ENCODE results near the gene ZNF584.

The ZNF584 gene

DNA sequence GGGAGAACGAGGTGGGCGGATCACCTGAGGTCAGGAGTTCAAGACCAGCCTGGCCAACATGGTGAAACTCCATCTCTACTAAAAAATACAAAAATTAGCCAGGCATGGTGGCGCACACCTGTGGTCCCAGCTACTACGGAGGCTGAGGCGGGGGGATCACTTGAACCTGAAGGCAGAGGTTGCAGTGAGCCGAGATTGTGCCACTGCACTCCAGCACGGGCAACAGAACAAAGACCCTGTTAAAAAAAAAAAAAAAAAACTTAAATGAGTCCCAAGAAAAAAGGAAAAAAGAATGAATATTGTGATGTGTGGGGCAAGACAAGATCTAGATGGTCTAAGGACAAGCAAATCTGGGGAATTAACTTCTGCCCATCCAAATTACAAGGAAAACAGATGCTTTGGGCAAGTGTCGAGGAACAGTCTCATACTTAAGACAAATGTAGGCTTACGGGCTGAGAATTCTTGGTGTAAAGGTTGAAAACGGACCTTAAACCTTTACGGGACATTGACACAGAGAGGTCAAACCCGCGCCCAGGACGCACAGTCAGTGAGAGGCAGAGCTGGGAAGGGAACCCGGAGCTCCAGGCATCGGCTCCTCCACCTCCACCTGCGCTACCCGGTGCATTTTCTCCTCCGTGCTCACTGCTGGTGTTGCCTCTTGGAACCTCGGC, 57.8 kb downstream of the ZNF584 start:
- DNase-seq (ENCODE audit: low read depth), result no peak

DNA sequence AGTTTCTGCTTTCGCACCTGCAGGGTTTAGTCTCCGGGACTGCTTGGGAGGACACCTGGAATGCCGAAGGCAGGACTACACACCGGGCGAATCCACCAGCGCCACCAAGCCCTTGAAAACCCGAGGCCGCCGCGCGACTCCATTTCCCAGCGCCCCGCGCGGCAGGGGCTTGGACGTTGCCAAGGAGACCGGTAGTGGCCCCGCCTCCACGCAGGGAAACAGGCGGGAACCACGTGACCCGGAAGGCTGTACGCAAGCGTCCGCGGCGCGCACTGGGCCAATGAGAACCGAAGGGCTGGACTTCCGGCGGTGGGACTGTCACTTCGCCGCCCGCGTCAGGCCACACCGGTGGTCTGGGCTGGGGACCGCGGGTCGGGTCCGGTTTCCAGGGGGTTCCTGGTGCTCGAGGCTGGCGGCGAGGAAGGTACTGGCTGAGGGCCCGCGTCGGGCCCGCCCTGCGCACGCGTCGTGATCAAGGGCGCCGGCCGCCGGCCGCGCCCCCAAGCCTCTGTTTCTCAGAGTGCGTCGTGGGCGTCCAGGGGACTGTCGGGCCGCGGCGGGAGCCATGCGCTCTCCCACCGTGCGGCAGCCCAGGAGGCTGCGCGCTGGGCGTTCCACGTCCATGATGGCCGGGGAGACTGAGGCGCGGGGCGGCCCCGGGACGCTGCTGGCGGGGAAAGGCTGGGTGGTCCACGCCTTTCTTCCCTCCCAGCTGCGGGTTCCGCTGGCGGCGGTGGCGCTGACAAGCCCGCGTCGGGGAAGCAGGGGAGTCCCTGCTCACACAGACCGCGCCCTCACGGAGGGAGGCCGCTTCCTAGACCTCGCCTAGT, 58.5 kb downstream of the ZNF584 start, which contains the start of gene ZNF324:
Gene ZNF324, plus strand, starts transcription at position 321 of the 830 bp plus-strand sequence. CDS start 2,106 bp downstream, outside the sequence.
- DNase-seq (ENCODE audit: low read depth), result peak; percentile 96

Measured in stimulated activated CD4-positive, alpha-beta T cell treated with anti-CD3 and anti-CD28 coated beads, Interleukin-2, amount 100 ng/mL, for 4 hours (primary cell).